ENCODE measurements around the gene SCN1A.
"Not testable (repeated sequence)": the region's sequence is repeated elsewhere in the genome, so short reads cannot be mapped to it uniquely, and the experiment has no call there.

The SCN1A gene

GRCh38 chr2:166081131-166081632 is 46.6 kb downstream of the SCN1A start:
- no peak for DNase-seq

GRCh38 chr2:166074430-166074829 is 53.4 kb downstream of the SCN1A start:
- no peak for DNase-seq

GRCh38 chr2:166074011-166074410 is 53.8 kb downstream of the SCN1A start:
- DNase-seq = no peak

- no peak for DNase-seq
Measured at GRCh38 chr2:166070231-166070630, 57.6 kb downstream of the SCN1A start.

- DNase-seq = no peak
Measured at GRCh38 chr2:166068981-166069380, 58.8 kb downstream of the SCN1A start.

GRCh38 chr2:166067229-166067628 is 60.6 kb downstream of the SCN1A start:
- DNase-seq = no peak

- DNase-seq = no peak
Measured at GRCh38 chr2:166060191-166060590, 67.6 kb downstream of the SCN1A start.

GRCh38 chr2:166057370-166058164 is 70.3 kb downstream of the SCN1A start:
- no peak for DNase-seq

GRCh38 chr2:166044853-166045483 is 82.9 kb downstream of the SCN1A start:
- no peak for DNase-seq

- no peak for DNase-seq
Measured at GRCh38 chr2:166042768-166043390, 84.9 kb downstream of the SCN1A start.

GRCh38 chr2:166042356-166042755 is 85.5 kb downstream of the SCN1A start:
- no peak for DNase-seq

- no peak for DNase-seq
Measured at GRCh38 chr2:166041613-166042012, 86.2 kb downstream of the SCN1A start.

- no peak for DNase-seq
Measured at GRCh38 chr2:166032361-166032760, 95.5 kb downstream of the SCN1A start.

- no peak for DNase-seq
Measured at GRCh38 chr2:166031054-166031453, 96.8 kb downstream of the SCN1A start.

GRCh38 chr2:166025313-166025712 is 102.5 kb downstream of the SCN1A start:
- DNase-seq = no peak

GRCh38 chr2:166017208-166017607 is 110.6 kb downstream of the SCN1A start:
- DNase-seq = no peak

- no peak for DNase-seq
Measured at GRCh38 chr2:166013878-166014277, 113.9 kb downstream of the SCN1A start.

GRCh38 chr2:166011660-166012059 is 116.2 kb downstream of the SCN1A start:
- DNase-seq = no peak

GRCh38 chr2:166000401-166000800 is 127.4 kb downstream of the SCN1A start:
- no peak for DNase-seq

- DNase-seq = no peak
Measured at GRCh38 chr2:165990846-165991245, 137.0 kb downstream of the SCN1A start.

GRCh38 chr2:165989851-165990250 is 138.0 kb downstream of the SCN1A start:
- DNase-seq = no peak

GRCh38 chr2:165985120-165985519 is 142.7 kb downstream of the SCN1A start:
- DNase-seq = no peak

GRCh38 chr2:165972161-165972560 is 155.7 kb downstream of the SCN1A start:
- not testable (repeated sequence) for DNase-seq

GRCh38 chr2:165970663-165971062 is 157.2 kb downstream of the SCN1A start:
- DNase-seq = no peak
